T47D (cell line): ENCODE results near the gene SLC22A16.
A peak's percentile ranks its signal among the peaks of the same experiment; 100 is the strongest.
"Not testable (repeated sequence)": the region's sequence is repeated elsewhere in the genome, so short reads cannot be mapped to it uniquely, and the experiment has no call there.

Source experiments
- DNase-seq, 2 experiments: peaks; one replicate each; pipeline versions ENCODE4 v3.0.0 to v3.0.0-alpha.2; 2011 to 2012; ENCODE audit warnings: low read depth in 1 of 2, low spot score in 1 of 2
- JUND ChIP-seq: IDR thresholded peaks from 2 replicates; pipeline ENCODE4 v1.6.1; 2012; ENCODE audit warnings: low read depth
- in situ Hi-C: cut with HindIII; loops from 2 replicates; pipeline ENCODE4 v1.10.0; 2016; ENCODE audit warnings: low sequenced_read_pairs, low pct_unique_long_range_greater_than_20kb

The SLC22A16 gene, protein sequence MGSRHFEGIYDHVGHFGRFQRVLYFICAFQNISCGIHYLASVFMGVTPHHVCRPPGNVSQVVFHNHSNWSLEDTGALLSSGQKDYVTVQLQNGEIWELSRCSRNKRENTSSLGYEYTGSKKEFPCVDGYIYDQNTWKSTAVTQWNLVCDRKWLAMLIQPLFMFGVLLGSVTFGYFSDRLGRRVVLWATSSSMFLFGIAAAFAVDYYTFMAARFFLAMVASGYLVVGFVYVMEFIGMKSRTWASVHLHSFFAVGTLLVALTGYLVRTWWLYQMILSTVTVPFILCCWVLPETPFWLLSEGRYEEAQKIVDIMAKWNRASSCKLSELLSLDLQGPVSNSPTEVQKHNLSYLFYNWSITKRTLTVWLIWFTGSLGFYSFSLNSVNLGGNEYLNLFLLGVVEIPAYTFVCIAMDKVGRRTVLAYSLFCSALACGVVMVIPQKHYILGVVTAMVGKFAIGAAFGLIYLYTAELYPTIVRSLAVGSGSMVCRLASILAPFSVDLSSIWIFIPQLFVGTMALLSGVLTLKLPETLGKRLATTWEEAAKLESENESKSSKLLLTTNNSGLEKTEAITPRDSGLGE

DNA sequence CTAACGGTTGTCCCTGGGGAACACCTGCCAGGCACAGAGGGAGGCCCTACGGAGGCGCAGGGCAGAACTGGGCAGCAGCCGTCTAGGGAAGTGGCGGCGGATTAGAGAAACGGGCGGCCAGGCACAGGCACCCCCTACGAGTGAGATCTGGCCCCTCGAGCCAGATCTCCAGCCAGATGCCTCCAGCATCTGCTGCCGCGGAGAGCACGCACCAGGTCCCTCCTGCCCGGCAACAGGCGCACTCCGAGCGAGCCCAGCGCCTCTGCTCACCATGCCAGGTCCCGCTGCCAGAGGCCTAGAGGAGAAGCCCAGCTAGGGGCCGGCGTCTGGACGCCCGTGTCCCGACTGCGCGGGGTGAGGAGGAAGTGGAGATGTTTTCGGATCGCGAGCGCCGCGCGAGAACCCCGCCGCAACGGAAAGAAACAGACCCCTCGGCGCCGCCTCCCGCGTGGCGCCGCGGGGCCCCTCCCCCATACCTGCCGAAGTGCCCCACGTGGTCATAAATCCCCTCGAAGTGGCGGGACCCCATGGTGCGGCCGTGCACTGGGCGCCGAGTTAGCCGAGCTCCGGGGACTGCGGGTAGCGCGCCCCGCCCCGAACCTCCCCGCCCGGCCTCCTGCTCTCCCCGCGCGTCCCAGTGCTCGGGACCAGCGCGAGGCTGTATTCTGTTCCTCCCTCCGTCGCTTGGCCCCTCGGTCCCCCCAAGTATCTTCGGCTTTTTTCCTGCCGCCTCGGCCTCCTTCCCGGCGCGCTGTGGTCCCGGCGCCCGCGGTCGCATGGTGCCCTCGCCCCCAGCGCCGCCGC lies at the start of gene SLC22A16:
SLC22A16 (minus strand) TSS at position 568 of the 804 bp plus-strand sequence; CDS start at position 529, 39 bp downstream.
- no peak for TF ChIP-seq JUND
- in situ Hi-C loops = no loop called here
- no peak for DNase-seq

GRCh38 chr6:110525001-110525400 lies 48.6 kb upstream of the SLC22A16 start:
- no peak for TF ChIP-seq JUND
- no peak for DNase-seq
- in situ Hi-C loops = no loop called here

DNA sequence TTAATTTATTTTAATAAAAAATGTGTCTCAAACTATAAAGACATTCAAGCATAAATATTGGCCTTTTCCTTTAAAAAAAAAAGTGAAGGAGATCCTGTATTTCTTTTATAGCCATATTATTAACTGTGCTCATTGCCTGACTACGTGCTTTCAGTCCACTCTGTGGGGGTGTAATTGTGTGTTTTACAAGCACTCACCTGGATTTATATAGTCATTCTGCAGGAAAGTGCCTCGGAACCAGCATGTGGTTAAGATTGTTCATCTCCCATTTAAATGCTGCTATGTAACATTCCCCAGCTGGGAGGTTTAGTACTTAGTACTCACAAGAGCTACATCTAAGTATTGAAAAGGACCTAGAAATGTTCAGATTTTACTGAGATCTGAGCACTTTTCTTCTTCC lies 47.9 kb upstream of the SLC22A16 start:
- no peak for TF ChIP-seq JUND
- in situ Hi-C loops = no loop called here
- no peak for DNase-seq

GRCh38 chr6:110523451-110524021 lies 47.1 kb upstream of the SLC22A16 start:
- no peak for DNase-seq
- in situ Hi-C loops = no loop called here
- TF ChIP-seq JUND = no peak

GRCh38 chr6:110522427-110522826 lies 46.0 kb upstream of the SLC22A16 start:
- no peak for DNase-seq
- in situ Hi-C loops = no loop called here
- TF ChIP-seq JUND = no peak

GRCh38 chr6:110520992-110521543 lies 44.7 kb upstream of the SLC22A16 start:
- no peak for TF ChIP-seq JUND
- in situ Hi-C loops = no loop called here
- no peak for DNase-seq

- no peak for DNase-seq
- no peak for TF ChIP-seq JUND
- in situ Hi-C loops = no loop called here
Observed at GRCh38 chr6:110520209-110520965, 44.0 kb upstream of the SLC22A16 start.

- TF ChIP-seq JUND = no peak
- in situ Hi-C loops = no loop called here
Observed at GRCh38 chr6:110517601-110518281, 41.3 kb upstream of the SLC22A16 start.

DNA sequence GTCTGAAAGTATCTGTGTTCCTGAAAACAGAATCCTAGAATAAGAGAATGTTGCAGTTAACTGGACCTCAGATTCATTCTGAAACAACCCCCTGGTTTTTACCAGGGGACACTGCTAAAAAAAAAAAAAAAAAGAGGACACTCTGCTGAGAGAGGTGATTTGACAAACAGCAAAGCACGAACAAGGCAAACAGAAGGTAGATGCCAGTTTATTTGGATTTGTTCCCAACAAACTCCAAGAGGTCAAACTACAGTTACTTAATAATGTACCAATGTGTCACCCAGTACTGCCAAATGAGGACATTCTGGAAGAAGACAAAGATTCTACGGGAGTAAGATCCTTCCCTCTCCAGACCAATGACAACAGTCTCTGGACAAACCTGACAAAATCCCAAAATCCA lies 40.6 kb upstream of the SLC22A16 start:
- no peak for TF ChIP-seq JUND
- DNase-seq = peak in 1 of 2 experiments; percentile 26
- in situ Hi-C loops = no loop called here

More at GRCh38 chr6:110517601-110518281, 41.3 kb upstream of the SLC22A16 start:
- DNase-seq = no peak

DNA sequence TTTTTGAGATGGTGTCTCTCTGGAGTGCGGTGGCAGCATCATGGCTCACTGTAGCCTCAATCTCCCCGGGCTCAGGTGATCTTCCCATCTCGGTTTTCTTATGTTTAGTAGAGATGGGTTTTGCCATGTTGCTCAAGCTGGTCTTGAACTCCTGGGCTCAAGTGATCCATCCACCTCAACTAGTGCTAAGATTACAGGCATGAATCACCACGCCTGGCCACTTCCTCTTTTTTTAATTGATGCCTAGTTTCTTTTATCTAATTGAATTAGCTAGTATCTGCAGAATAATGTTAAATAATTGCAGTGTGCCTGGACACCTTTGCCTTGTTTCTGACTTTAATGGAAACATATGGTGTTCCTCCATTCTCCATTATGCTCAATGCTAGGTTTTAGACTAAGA lies 38.4 kb upstream of the SLC22A16 start:
- no peak for TF ChIP-seq JUND
- in situ Hi-C loops = no loop called here
- no peak for DNase-seq

DNA sequence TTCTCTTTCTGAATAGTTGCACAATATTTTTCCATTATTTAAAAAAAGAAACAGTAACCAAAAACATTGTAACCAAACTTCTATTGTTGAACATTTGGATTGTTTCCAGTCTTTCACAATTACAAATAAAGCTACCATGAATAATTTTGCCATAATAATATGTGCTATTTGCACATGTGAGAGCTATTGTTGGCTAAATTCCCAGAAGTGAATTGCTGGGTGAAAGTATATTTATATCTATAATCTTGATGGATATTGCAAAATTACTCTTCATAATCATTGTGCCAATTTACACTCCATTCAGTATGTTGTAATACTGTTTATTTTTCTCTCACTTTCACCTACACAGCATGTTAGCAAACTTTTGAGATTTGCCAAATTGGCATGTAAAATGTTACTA lies 36.6 kb upstream of the SLC22A16 start:
- peak in 1 of 2 experiments; percentile 22 for DNase-seq
- TF ChIP-seq JUND = 0 out of 2 replicates have a peak, but pooled peaks have one; percentile 9
- in situ Hi-C loops = no loop called here

DNA sequence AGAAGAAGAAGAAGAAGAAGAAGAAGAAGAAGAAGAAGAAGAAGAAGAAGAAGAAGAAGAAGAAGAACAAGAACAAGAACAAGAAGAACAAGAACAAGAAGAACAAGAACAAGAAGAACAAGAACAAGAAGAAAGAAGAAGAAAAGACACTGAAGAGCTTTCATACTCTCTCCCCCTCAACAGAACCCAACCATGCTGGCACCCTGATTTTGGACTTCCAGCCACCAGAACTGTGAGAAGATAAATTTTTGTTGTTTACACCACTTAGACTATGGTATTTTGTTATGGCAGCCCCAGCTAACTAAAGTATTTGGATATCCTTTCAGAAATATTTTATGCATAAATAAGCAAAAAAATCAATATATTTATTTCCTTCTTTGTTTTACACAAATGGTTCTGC lies 36.1 kb upstream of the SLC22A16 start:
- DNase-seq, in situ Hi-C loops: not testable (repeated sequence)
